K562 (cell line): ENCODE data around the gene TOM1. TPM values are rescaled to one million over a fixed set of nuclear protein-coding genes. Genes with fewer than 3 reads are reported as not detected.

Experiments
- ATAC-seq: fragments of 200-7000 bp; cut with Tn5 transposase; 3 replicates; pipeline ENCODE4 v1.9.1; 2020; ENCODE audit warnings: moderate library complexity
- BruUV-seq: library from RNA; stranded (reverse); fragments of 400-500 nt; replicated peaks from 2 replicates; lab custom pipeline; 2021; lab: Mats Ljungman, UMichigan
- CTCF ChIA-PET: fragments of 300-600 bp; formaldehyde crosslinking; extraction: SDS; loops from one replicate; lab custom pipeline; 2021; ENCODE audit warnings: low intra/inter-chr PET ratio; lab: Yijun Ruan, JAX
- POLR2A ChIA-PET: fragments of 300-600, 350-650 bp; sonication (Branson Sonifier 250); formaldehyde crosslinking; extraction: SDS; loops from one replicate; lab custom pipeline; 2021; ENCODE audit warnings: antibody characterized with exemption, inconsistent platforms; lab: Yijun Ruan, JAX
- DNase-seq, 4 experiments: peaks; one replicate each; pipeline versions ENCODE4 v3.0.0 to v3.0.0-alpha.2; 2011 to 2018; ENCODE audit warnings: low spot score in 3 of 4, mixed read lengths in 3 of 4; ENCODE audit errors: extremely low read depth in 1 of 4
- FAIRE-seq: peaks from 2 replicates; lab custom pipeline; 2011; peaks lifted over from hg19 to GRCh38; lab: Jason Lieb, UNC
- H2AFZ ChIP-seq: 2 replicates; pipeline ENCODE4 v1.6.0; 2011; ENCODE audit warnings: low read depth, low read length, control low read depth, inconsistent platforms
- H3K27ac ChIP-seq: fragments of 200-600 bp; 3 replicates; pipeline ENCODE4 v1.8.0; 2011; ENCODE audit warnings: low read depth, mild to moderate bottlenecking, control low read depth, inconsistent platforms, low read length, moderate library complexity, mixed read lengths; ENCODE audit errors: extremely low read depth
- H3K27me3 ChIP-seq, 2 experiments: fragments of 300-600 bp in 1 of 2; 2 replicates in 1 of 2; 3 replicates in 1 of 2; pipeline versions ENCODE4 v1.6.0 to v1.8.0; 2011; ENCODE audit warnings: inconsistent platforms in 2 of 2, low read length in 2 of 2, mild to moderate bottlenecking in 1 of 2, mixed read lengths in 1 of 2, moderate library complexity in 1 of 2; ENCODE audit not compliant: control insufficient read depth in 2 of 2, insufficient read depth in 2 of 2
- H3K36me3 ChIP-seq: fragments of 300-600 bp; 3 replicates; pipeline ENCODE4 v1.8.0; 2011; ENCODE audit warnings: mild to moderate bottlenecking, low read length, inconsistent platforms; ENCODE audit not compliant: control insufficient read depth, insufficient read depth
- H3K4me1 ChIP-seq, 2 experiments: fragments of 200-600 bp in 1 of 2; replicated peaks in 1 of 2; 2 replicates in 1 of 2; 3 replicates in 1 of 2; pipeline versions ENCODE4 v1.5.1 to v1.8.0; 2011; ENCODE audit warnings: inconsistent platforms in 2 of 2, low read length in 2 of 2, mild to moderate bottlenecking in 1 of 2, mixed read lengths in 1 of 2, moderate library complexity in 1 of 2; ENCODE audit not compliant: control insufficient read depth in 2 of 2, insufficient read depth in 2 of 2
- H3K4me2 ChIP-seq: 2 replicates; pipeline ENCODE4 v1.6.1; 2011; ENCODE audit warnings: low read length, control low read depth, inconsistent platforms, mixed read lengths; ENCODE audit not compliant: insufficient read depth
- H3K4me3 ChIP-seq: fragments of 200-600 bp; sonication (generic), shearing (Covaris generic); 2 replicates; pipeline ENCODE4 v1.5.1; 2016; ENCODE audit warnings: control low read depth, inconsistent platforms
- H3K79me2 ChIP-seq: fragments of 200-600 bp; 3 replicates; pipeline ENCODE4 v1.8.0; 2011; ENCODE audit warnings: low read length, inconsistent platforms; ENCODE audit not compliant: control insufficient read depth, insufficient read depth
- H3K9ac ChIP-seq, 2 experiments: 2 replicates each; pipeline versions ENCODE4 v1.6.0 to v1.6.1; 2011; ENCODE audit warnings: low read depth in 2 of 2, low read length in 2 of 2, control low read depth in 1 of 2, inconsistent platforms in 1 of 2, mild to moderate bottlenecking in 1 of 2, mixed read lengths in 1 of 2; ENCODE audit not compliant: insufficient read depth in 1 of 2
- H3K9me1 ChIP-seq: one replicate; pipeline ENCODE4 v1.6.0; 2011; ENCODE audit warnings: inconsistent platforms, mild to moderate bottlenecking, low read length, moderate library complexity; ENCODE audit not compliant: control insufficient read depth, insufficient read depth
- H3K9me3 ChIP-seq: replicated peaks from 2 replicates; pipeline ENCODE4 v1.5.1; 2011; ENCODE audit warnings: low read depth, low read length, inconsistent platforms; ENCODE audit not compliant: control insufficient read depth, insufficient read depth
- H4K20me1 ChIP-seq: replicated peaks from 2 replicates; pipeline ENCODE4 v1.6.1; 2011; ENCODE audit warnings: low read length, inconsistent platforms, mixed read lengths; ENCODE audit not compliant: control insufficient read depth, insufficient read depth
- YY1 ChIP-seq, 3 experiments: IDR thresholded peaks; 2 replicates each; pipeline ENCODE4 v1.6.1; 2011; ENCODE audit warnings: low read length in 2 of 3, mild to moderate bottlenecking in 2 of 3, moderate library complexity in 2 of 3, borderline replicate concordance in 1 of 3, control low read depth in 1 of 3, low read depth in 1 of 3; ENCODE audit not compliant: insufficient read depth in 3 of 3, insufficient replicate concordance in 2 of 3, control insufficient read depth in 1 of 3, insufficient read length in 1 of 3; ENCODE audit errors: extremely low read depth in 1 of 3
- ZNF589 ChIP-seq: fragments of 200-800 bp; sonication (Bioruptor generic); IDR thresholded peaks from 2 replicates; pipeline ENCODE4 v1.6.1; 2016; ENCODE audit warnings: low read depth, missing genetic modification characterization, missing compliant biosample characterization
- WGBS: fragments of 100-300 bp; shearing (Covaris generic); methylation state at CpG from one replicate; pipeline ENCODE4 v1.1.6; 2016; ENCODE audit warnings: low coverage, mixed read lengths; ENCODE audit not compliant: insufficient coverage; ENCODE audit errors: missing lambda C conversion rate; 5-methylcytosine and 5-hydroxymethylcytosine counted together
- in situ Hi-C: fragments of 300-500 bp; cut with MboI; formaldehyde crosslinking; loops from 4 replicates; pipeline ENCODE4 v1.15.0; 2018; ENCODE audit warnings: inconsistent platforms, mixed read lengths
- intact Hi-C: fragments of 100-400 bp; cut with micrococcal nuclease; formaldehyde crosslinking; loops from 2 replicates; pipeline ENCODE4 v1.14.2; 2022
- polyA plus RNA-seq, 8 experiments: library from polyadenylated mRNA; depleted of rRNA in 4 of 8; stranded (reverse) in 5 of 8; unstranded in 3 of 8; fragments of >200 nt; fragmentation: Nextera tagmentation in 2 of 8; fragmentation: Illumina TruSeq in 1 of 8; extraction: Ambion mirVana in 2 of 8; extraction: Trizol in 1 of 8; gene quantifications; 2 replicates each; pipeline versions ENCODE4 v1.2.1 to v1.2.3, GENCODE V29; 2011 to 2014; ENCODE audit warnings: inconsistent platforms in 1 of 8, missing spikeins in 1 of 8
- total RNA-seq, 7 experiments: library from RNA; depleted of rRNA in 6 of 7; stranded (reverse); fragments of >200 nt in 6 of 7; fragmentation: Illumina TruSeq in 2 of 7; extraction: Trizol in 2 of 7; gene quantifications; 2 replicates each; pipeline versions ENCODE4 v1.2.1 to v1.2.3, GENCODE V29; 2011 to 2021; ENCODE audit warnings: low replicate concordance in 1 of 7
- TF ChIP-seq, protein P1 (sequence below): fragments of 450-650 bp; formaldehyde crosslinking; IDR thresholded peaks from 2 replicates; pipeline ENCODE4 v1.4.0; 2020; ENCODE audit warnings: mild to moderate bottlenecking, mixed read lengths
- TF ChIP-seq, protein P2 (sequence below): fragments of 250-450 bp; sonication (Bioruptor Pico); IDR thresholded peaks from 2 replicates; pipeline ENCODE4 v1.4.0; 2020

Gene TOM1
- total and polyA plus RNA-seq, 9 of the 15 experiments (the other 6 are each of a cell fraction or from before 2014, with no cell fraction given) = 0.64 to 20.6 (median 12.0) TPM

DNA sequence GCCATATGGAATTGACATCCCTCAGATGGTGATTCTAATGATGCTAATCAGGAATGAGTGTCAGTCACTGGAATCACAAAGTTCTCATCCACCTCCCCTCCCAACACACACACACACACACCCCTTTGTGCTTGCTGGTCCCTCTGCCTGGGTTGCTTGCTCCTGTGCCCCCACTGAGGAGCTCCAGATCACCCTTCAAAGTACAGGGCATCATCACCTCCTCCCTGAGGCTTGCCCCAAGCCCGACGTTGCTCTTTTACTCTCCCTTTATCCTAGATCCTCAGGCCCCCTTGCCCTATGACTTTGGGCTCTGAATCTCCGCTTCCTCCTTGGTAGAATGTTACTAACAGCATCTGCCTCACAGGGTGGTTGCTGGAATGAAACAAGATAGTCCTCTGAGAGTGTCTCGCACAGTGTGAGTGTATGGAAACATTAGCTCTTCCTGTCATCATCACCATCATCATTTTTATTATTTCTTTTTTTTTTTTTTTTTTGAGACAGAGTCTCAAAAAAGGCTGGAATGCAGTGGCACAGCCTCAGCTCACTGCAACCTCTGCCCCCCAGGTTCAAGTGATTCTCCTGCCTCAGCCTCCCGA is 3.4 kb downstream of the TOM1 start:
- intact Hi-C loops = no loop called here
- ChIA-PET CTCF (no interaction called here), POLR2A (no interaction called here)
- in situ Hi-C loops = no loop called here
- TF ChIP-seq, protein P1, sequence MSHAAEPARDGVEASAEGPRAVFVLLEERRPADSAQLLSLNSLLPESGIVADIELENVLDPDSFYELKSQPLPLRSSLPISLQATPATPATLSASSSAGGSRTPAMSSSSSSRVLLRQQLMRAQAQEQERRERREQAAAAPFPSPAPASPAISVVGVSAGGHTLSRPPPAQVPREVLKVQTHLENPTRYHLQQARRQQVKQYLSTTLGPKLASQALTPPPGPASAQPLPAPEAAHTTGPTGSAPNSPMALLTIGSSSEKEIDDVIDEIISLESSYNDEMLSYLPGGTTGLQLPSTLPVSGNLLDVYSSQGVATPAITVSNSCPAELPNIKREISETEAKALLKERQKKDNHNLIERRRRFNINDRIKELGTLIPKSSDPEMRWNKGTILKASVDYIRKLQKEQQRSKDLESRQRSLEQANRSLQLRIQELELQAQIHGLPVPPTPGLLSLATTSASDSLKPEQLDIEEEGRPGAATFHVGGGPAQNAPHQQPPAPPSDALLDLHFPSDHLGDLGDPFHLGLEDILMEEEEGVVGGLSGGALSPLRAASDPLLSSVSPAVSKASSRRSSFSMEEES (CRISPR knock-in tag) = no peak
- TF ChIP-seq YY1 (IDR thresholded peaks at IDR 0.05; ENCODE audit: borderline replicate concordance in 1 of 3, control insufficient read depth in 1 of 3, extremely low read depth in 1 of 3, insufficient read depth in 3 of 3, insufficient read length in 1 of 3, insufficient replicate concordance in 2 of 3, low read depth in 1 of 3, low read length in 2 of 3) (no peak), ZNF589 (CRISPR knock-in tag) (no peak)
- TF ChIP-seq, protein P2, sequence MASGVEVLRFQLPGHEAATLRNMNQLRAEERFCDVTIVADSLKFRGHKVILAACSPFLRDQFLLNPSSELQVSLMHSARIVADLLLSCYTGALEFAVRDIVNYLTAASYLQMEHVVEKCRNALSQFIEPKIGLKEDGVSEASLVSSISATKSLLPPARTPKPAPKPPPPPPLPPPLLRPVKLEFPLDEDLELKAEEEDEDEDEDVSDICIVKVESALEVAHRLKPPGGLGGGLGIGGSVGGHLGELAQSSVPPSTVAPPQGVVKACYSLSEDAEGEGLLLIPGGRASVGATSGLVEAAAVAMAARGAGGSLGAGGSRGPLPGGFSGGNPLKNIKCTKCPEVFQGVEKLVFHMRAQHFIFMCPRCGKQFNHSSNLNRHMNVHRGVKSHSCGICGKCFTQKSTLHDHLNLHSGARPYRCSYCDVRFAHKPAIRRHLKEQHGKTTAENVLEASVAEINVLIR (CRISPR knock-in tag) = no peak
- Histone ChIP-seq H3K36me3 (peaks cover 6% of the 10 kb centered on the region; the same call in 2 of the 3 replicates), H3K27me3 (no peaks in the 10 kb centered on the region), H2AFZ (no peak overlapping the region), H3K4me2 (no peak overlapping the region), H3K9ac (no peak overlapping the region), H3K79me2 (peaks cover 10% of the 10 kb centered on the region), H3K27ac (no peak overlapping the region), H3K4me1 (peaks cover 13 to 17% of the 10 kb centered on the region in 2 experiments; a peak in 4 of 5 replicates), H3K9me3 (no peaks in the 10 kb centered on the region), H3K9me1 (no peaks in the 10 kb centered on the region), H4K20me1 (no peaks in the 10 kb centered on the region; the same call in 1 of the 2 replicates), H3K4me3 (no peak overlapping the region)
- no peak for DNase-seq
- no peak for FAIRE-seq
- no TSS peak for BruUV-seq
- 86% methylated on average over 5 of the region's 5 CpGs for WGBS
- ATAC-seq = no peak
